ENCODE results near the gene VWC2. TPM values are rescaled to one million over a fixed set of nuclear protein-coding genes. Genes with fewer than 3 reads are reported as not detected.

VWC2 gene
- total RNA-seq, 1 donor from 2014 or later = not detected

DNA sequence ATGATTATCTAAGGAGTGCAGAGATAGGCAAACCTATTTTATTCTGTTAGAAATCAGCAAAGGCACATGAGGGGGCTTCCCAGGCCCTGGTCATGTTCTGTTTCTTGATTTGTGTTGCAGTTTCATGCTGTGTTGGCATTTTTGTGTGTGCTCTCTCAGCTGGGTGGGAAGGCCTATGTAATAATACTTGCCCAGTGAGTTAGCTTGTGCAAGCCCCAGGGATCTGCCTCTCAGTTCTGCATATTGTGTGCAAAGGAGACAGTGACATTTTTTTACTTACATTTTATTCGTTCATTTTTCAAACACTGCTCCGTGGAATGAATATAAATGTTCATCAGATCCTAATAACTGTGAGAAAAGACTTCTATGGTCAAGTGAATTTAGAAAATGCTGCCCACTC lies 119.0 kb downstream of the VWC2 start:
- Mint-ChIP-seq H3K9me3 (ENCODE audit: unreplicated experiment) (no peaks in the 10 kb centered on the region), H3K4me3 (ENCODE audit: unreplicated experiment) (no peak overlapping the region), H3K4me1 (ENCODE audit: unreplicated experiment) (no peaks in the 10 kb centered on the region), H3K27me3 (ENCODE audit: unreplicated experiment) (no peaks in the 10 kb centered on the region), H3K36me3 (ENCODE audit: unreplicated experiment) (no peaks in the 10 kb centered on the region), H3K27ac (ENCODE audit: unreplicated experiment) (no peak overlapping the region)
- no peak for TF ChIP-seq CTCF (IDR thresholded peaks at IDR 0.05)
- no peak for DNase-seq (ENCODE audit: extremely low spot score, unreplicated experiment)

- H3K4me3 Mint-ChIP-seq (ENCODE audit: unreplicated experiment) = no peak overlapping the region
- no peak for DNase-seq (ENCODE audit: extremely low spot score, unreplicated experiment)
- no peaks in the 10 kb centered on the region for H3K9me3 Mint-ChIP-seq (ENCODE audit: unreplicated experiment)
- TF ChIP-seq CTCF (IDR thresholded peaks at IDR 0.05) = no peak
- no peaks in the 10 kb centered on the region for H3K27me3 Mint-ChIP-seq (ENCODE audit: unreplicated experiment)
- H3K27ac Mint-ChIP-seq (ENCODE audit: unreplicated experiment) = no peak overlapping the region
- H3K4me1 Mint-ChIP-seq (ENCODE audit: unreplicated experiment) = no peaks in the 10 kb centered on the region
- H3K36me3 Mint-ChIP-seq (ENCODE audit: unreplicated experiment) = no peaks in the 10 kb centered on the region
Observed at GRCh38 chr7:49893131-49893530, 119.7 kb downstream of the VWC2 start.

DNA sequence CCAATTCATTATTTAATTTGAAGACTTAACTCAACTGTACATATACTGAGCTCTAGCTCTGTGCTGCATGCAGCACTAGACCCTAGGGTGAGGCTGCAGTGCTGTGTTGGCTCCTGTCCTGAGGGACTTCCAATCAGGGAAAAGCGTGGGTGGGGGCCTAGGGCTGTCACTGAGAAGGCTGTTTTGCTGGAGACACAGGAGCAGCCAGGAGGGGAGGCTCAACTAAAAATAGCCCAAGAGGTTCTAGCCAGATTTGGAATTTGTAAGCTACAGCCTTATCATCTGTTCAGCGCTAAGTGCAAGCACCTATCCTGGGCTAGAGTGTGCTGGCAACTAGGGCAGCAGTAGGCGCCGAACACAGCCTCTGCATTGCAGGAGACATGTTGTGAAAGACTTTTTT lies 121.1 kb downstream of the VWC2 start:
- H3K36me3 Mint-ChIP-seq (ENCODE audit: unreplicated experiment) = no peaks in the 10 kb centered on the region

GRCh38 chr7:49911909-49912308 lies 138.5 kb downstream of the VWC2 start:
- H3K4me1 Mint-ChIP-seq (ENCODE audit: unreplicated experiment) = no peaks in the 10 kb centered on the region
- no peaks in the 10 kb centered on the region for H3K36me3 Mint-ChIP-seq (ENCODE audit: unreplicated experiment)
- no peak for TF ChIP-seq CTCF (IDR thresholded peaks at IDR 0.05)
- peaks cover 8% of the 10 kb centered on the region for H3K9me3 Mint-ChIP-seq (ENCODE audit: unreplicated experiment)
- no peak overlapping the region for H3K4me3 Mint-ChIP-seq (ENCODE audit: unreplicated experiment)
- no peak overlapping the region for H3K27ac Mint-ChIP-seq (ENCODE audit: unreplicated experiment)
- H3K27me3 Mint-ChIP-seq (ENCODE audit: unreplicated experiment) = no peaks in the 10 kb centered on the region
- DNase-seq (ENCODE audit: extremely low spot score, unreplicated experiment) = no peak

More for the DNA sequence above, 121.1 kb downstream of the VWC2 start:
- no peak overlapping the region for H3K4me3 Mint-ChIP-seq (ENCODE audit: unreplicated experiment)
- no peak for TF ChIP-seq CTCF (IDR thresholded peaks at IDR 0.05)
- no peaks in the 10 kb centered on the region for H3K27me3 Mint-ChIP-seq (ENCODE audit: unreplicated experiment)
- no peak for DNase-seq (ENCODE audit: extremely low spot score, unreplicated experiment)
- H3K9me3 Mint-ChIP-seq (ENCODE audit: unreplicated experiment) = no peaks in the 10 kb centered on the region
- H3K27ac Mint-ChIP-seq (ENCODE audit: unreplicated experiment) = no peak overlapping the region
- no peaks in the 10 kb centered on the region for H3K4me1 Mint-ChIP-seq (ENCODE audit: unreplicated experiment)

- no peaks in the 10 kb centered on the region for H3K36me3 Mint-ChIP-seq (ENCODE audit: unreplicated experiment)
- H3K9me3 Mint-ChIP-seq (ENCODE audit: unreplicated experiment) = peaks cover 42% of the 10 kb centered on the region
- no peak overlapping the region for H3K4me3 Mint-ChIP-seq (ENCODE audit: unreplicated experiment)
- no peaks in the 10 kb centered on the region for H3K27me3 Mint-ChIP-seq (ENCODE audit: unreplicated experiment)
- no peak for TF ChIP-seq CTCF (IDR thresholded peaks at IDR 0.05)
- no peaks in the 10 kb centered on the region for H3K4me1 Mint-ChIP-seq (ENCODE audit: unreplicated experiment)
- H3K27ac Mint-ChIP-seq (ENCODE audit: unreplicated experiment) = no peak overlapping the region
- no peak for DNase-seq (ENCODE audit: extremely low spot score, unreplicated experiment)
Observed at GRCh38 chr7:49926720-49927119, 153.3 kb downstream of the VWC2 start.

All from osteocyte (in vitro differentiated cells).